Stimulated activated CD4-positive, alpha-beta T cell treated with anti-CD3 and anti-CD28 coated beads, Interleukin-2, amount 100 ng/mL, for 48 hours (primary cell): ENCODE data around the gene ZC4H2.
"Not testable (repeated sequence)": the region's sequence is repeated elsewhere in the genome, so short reads cannot be mapped to it uniquely, and the experiment has no call there.

Experiments
- DNase-seq, 2 donors: peaks; one replicate each; pipeline ENCODE4 v3.0.0-alpha.2; 2020

Gene ZC4H2

GRCh38 chrX:64975989-64976672 is at the start of gene ZC4H2:
ZC4H2 (minus strand) TSS chrX:64976450; CDS start chrX:64976377, 73 bp downstream.
- DNase-seq, result peak; percentile 35 to 46

GRCh38 chrX:65017451-65017850 is 41.2 kb upstream of the ZC4H2 start:
- DNase-seq, result no peak

- no peak for DNase-seq
Measured at GRCh38 chrX:65014230-65014629, 38.0 kb upstream of the ZC4H2 start.

- no peak for DNase-seq
Measured at GRCh38 chrX:65009459-65009858, 33.2 kb upstream of the ZC4H2 start.

- DNase-seq, result not testable (repeated sequence)
Measured at GRCh38 chrX:65002208-65002607, 26.0 kb upstream of the ZC4H2 start.

GRCh38 chrX:64996805-64997204 is 20.6 kb upstream of the ZC4H2 start:
- no peak for DNase-seq

GRCh38 chrX:64994131-64994798 is 18.0 kb upstream of the ZC4H2 start:
- DNase-seq, result no peak

- DNase-seq, result no peak
Measured at GRCh38 chrX:64977830-64978229, 1.6 kb upstream of the ZC4H2 start.

GRCh38 chrX:64977051-64977450 is 801 bp upstream of the ZC4H2 start:
- no peak for DNase-seq

DNA sequence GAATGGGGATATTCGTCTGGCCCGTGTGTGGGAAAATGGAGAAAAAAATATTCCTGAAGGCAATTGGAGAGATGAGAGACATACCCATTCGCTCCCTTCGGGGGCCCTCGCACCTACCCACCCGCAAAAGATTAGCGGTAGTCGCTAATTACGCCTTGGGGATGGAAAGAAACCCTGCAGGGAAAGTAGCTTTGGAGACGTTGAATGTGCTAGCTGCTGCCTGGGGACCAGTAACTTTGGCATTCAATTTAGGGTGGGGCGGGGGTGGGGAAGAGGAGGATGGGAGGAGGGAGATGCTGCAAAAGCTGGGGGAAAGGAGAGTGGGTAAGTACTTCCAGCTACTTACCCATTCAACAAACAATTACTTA is 407 bp upstream of the ZC4H2 start:
- no peak for DNase-seq

DNA sequence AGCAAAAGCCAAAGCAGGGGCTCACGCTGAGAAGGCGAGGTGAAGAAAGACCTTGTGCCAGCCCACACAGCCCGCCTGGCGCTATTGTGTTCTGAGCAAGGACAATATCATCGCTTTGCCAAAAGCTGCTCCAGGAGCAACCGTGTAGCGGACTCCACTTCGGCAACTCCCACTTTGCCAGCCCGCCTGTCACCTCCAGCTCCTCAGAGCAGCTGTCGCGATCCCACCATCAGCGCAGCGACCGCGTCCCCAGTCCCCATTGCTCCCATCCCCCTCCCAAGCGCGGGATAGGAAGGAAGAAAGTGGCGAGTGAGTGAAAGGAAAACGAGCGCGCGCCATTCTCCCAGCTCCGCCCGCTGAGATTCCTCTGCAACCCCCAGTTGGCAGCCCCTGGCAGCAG is 759 bp downstream of the ZC4H2 start:
- peak; percentile 1 for DNase-seq

DNA sequence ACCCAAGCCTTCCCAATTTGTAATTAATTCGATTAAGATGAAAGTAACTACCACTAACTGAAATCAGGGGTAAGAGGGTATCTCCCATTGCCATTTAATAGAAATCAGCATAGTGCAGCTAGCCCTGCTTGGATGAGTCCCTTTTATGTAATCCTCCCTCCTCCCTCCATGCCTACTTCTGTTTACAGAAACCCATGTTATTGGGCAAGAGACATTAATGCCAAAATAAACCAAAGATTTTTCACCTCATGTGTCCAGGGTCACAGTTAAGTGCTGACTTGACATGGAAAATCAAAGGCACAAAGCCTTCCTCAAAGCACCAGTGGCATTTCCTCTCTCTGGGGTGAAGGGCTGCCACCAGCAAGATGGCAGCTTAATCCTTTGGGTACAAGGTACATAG is 50.8 kb downstream of the ZC4H2 start:
- DNase-seq, result no peak

DNA sequence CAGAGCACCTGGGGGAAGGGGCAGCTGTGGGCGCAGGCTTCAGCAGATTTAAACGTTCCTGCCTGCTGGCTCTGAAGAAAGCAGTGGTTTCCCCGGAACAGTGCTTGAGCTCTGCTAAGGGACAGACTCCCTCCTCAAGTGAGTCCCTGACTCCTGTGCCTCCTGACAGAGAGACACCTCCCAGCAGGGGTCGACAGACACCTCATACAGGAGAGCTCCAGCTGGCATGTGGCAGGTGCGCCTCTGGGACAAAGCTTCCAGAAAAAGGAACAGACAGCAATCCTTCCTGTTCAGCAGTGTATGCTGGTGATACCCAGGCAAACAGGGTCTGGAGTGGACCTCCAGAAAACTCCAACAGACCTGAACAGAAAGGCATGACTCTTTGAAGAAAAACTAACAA is 68.1 kb downstream of the ZC4H2 start:
- DNase-seq, result no peak

DNA sequence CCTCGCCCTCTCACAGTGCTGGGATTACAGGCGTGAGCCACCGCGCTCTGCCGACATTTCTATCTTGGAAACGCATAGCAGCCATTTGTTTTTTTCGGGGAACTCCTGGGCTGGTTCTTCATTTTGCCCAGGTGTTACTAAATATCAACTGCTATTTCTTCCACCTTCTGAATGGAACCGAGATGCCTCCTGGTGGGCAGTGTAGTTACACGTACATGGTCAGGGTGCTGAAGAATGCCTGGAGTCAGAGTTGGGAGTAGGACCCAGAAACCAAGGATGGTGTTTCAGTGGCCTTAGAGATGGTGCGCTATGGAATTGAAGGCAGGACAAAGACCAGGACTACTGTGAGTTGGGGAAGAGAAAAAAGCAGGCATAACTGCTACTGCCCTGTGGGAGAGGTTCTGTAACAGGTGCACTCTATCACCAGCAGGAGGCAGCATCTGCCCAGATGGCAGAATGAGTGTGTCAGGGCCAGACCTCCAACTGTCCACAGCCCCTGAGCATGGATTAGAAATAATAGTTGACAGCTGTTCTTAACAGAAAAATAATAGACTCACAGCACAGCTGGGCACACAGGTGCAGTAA is 81.7 kb downstream of the ZC4H2 start:
- peak; percentile 8 to 44 for DNase-seq

DNA sequence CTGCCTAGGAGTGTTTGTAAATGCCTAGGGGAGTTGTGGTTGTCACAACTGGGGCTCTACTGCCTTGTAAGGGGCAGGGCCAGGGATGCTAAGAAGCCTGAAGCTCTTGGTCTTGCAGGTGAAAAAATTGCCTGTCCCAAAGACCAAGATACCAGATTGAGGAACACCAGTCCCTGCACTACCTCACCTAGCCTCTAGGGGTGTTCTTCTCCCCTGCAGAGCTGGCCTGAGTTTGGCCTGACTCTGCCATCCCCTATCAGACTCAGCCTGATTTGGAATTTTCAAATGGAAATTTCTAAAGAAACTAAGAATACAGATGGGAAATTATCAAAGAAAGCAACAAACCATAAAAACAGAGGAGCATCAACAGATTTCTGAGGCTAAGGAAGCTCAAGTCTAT is 90.4 kb downstream of the ZC4H2 start:
- no peak for DNase-seq

DNA sequence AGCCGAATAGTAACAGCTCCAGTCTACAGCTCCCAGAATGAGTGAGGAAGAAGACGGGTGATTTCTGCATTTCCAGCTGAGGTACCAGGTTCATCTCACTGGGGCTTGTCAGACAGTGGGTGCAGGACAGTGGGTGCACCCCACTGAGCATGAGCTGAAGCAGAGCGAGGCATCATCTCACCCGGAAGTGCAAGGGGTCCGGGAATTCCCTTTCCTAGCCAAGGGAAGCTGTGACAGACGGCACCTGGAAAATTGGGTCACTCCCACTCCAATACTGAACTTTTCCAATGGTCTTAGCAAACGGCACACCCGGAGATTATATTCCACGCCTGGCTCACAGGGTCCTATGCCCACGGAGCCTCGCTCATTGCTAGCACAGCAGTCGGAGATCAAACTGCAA is 97.5 kb downstream of the ZC4H2 start:
- not testable (repeated sequence) for DNase-seq

DNA sequence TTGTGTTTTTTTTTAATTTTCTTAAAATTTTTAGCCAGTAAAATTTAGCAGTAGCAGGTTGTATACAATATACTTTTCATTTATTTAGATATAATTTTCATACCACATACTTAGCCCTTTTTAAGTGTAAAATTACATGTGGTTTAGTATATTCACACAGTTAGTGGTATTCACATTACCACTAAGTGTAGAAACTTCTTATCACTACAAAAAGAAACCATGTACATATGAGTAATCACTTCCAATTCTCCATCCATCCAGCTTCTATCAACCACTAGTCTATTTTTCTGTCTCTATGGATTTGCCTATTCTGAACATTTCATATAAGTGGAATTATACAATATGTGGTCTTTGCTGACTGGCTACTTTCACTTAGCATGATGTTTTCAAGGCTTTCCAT is 109.0 kb downstream of the ZC4H2 start:
- DNase-seq, result no peak
